22Rv1 (cell line): Measurements from ENCODE around the gene NINJ2.

Experiments used
- CTCF ChIP-seq: fragments of 450-650 bp; IDR thresholded peaks from 2 replicates; pipeline ENCODE4 v1.5.1; 2017; ENCODE audit warnings: mild to moderate bottlenecking
- ZFX ChIP-seq: fragments of 450-650 bp; IDR thresholded peaks from 2 replicates; pipeline ENCODE4 v1.6.1; 2017; ENCODE audit warnings: antibody characterized with exemption, borderline replicate concordance

GRCh38 chr12:520119-520518 lies 143.1 kb downstream of the NINJ2 start:
- TF ChIP-seq CTCF (no peak), ZFX (no peak)
